Panc1 (cell line): ENCODE data around the gene GNAI2.

Experiments used
- CTCF ChIP-seq: fragments of 450-650 bp; IDR thresholded peaks from 2 replicates; pipeline ENCODE4 v1.5.1; 2017; ENCODE audit warnings: mild to moderate bottlenecking
- SIN3A ChIP-seq: IDR thresholded peaks from 2 replicates; pipeline ENCODE4 v1.6.1; 2012; ENCODE audit warnings: low read depth, mild to moderate bottlenecking, low read length, moderate library complexity, borderline replicate concordance; ENCODE audit not compliant: insufficient read depth

GRCh38 chr3:50245831-50246516 is 10.0 kb downstream of the GNAI2 start:
- TF ChIP-seq CTCF: peak; percentile 97
- TF ChIP-seq SIN3A: no peak
